RWPE1 (cell line): ENCODE measurements around the gene APBA3.

ENCODE experiments used
- CTCF ChIA-PET: fragments of 350-600 bp; sonication (Branson Sonifier 250); formaldehyde crosslinking; extraction: SDS; loops from one replicate; lab custom pipeline; 2021; lab: Yijun Ruan, JAX
- POLR2A ChIA-PET: fragments of 400-600 bp; formaldehyde crosslinking; extraction: SDS; loops from one replicate; lab custom pipeline; 2020; ENCODE audit warnings: antibody characterized with exemption; ENCODE audit not compliant: low non-redundant PET; lab: Yijun Ruan, JAX
- DNase-seq: peaks from one replicate; pipeline ENCODE4 v3.0.0; 2012; ENCODE audit warnings: low spot score
- H3K27ac ChIP-seq: fragments of 450-650 bp; 2 replicates; pipeline ENCODE4 v1.5.1; 2017
- TF ChIP-seq, protein P1 (sequence below): fragments of 450-650 bp; conservative IDR thresholded peaks from 2 replicates; pipeline ENCODE4 v1.5.1; 2017; ENCODE audit warnings: low read depth, mild to moderate bottlenecking

APBA3 gene

DNA sequence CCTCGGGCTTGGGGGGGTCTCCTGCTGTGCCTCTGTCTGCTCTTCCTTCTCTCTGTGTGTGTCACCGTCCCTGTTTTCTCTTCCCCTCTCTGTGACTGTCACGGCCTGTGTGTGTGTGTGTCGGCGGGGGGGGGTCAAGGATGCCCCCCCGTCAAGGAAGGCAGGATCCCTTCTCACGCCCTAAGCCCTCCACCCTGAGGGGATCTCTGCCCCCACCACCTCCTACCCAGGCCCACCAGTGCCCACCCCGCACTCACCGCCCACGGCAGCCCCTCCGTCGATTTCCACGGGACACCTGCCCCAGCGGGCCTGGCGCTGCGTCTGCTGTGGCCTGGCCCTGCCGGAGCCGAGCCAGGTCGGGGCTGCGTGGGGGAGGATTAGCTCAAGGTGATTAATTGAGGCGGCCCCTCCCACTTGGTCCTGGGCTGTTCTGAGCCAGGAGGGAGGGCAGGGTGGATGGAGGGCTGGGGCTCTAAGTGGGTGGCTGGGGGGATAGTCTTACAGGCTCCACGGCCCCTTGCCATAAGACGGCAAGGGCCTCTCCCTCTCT is 10.5 kb upstream of the APBA3 start, which contains the start of gene RAX2:
RAX2 (minus strand) TSS at position 323 of the 550 bp plus-strand sequence. CDS start 486 bp downstream, outside the sequence.
- DNase-seq: no peak
- POLR2A ChIA-PET: no interaction called here
- CTCF ChIA-PET: no interaction called here
- TF ChIP-seq, protein P1, sequence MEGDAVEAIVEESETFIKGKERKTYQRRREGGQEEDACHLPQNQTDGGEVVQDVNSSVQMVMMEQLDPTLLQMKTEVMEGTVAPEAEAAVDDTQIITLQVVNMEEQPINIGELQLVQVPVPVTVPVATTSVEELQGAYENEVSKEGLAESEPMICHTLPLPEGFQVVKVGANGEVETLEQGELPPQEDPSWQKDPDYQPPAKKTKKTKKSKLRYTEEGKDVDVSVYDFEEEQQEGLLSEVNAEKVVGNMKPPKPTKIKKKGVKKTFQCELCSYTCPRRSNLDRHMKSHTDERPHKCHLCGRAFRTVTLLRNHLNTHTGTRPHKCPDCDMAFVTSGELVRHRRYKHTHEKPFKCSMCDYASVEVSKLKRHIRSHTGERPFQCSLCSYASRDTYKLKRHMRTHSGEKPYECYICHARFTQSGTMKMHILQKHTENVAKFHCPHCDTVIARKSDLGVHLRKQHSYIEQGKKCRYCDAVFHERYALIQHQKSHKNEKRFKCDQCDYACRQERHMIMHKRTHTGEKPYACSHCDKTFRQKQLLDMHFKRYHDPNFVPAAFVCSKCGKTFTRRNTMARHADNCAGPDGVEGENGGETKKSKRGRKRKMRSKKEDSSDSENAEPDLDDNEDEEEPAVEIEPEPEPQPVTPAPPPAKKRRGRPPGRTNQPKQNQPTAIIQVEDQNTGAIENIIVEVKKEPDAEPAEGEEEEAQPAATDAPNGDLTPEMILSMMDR: no peak
- no peak within 1 kb of the TSS for H3K27ac ChIP-seq

DNA sequence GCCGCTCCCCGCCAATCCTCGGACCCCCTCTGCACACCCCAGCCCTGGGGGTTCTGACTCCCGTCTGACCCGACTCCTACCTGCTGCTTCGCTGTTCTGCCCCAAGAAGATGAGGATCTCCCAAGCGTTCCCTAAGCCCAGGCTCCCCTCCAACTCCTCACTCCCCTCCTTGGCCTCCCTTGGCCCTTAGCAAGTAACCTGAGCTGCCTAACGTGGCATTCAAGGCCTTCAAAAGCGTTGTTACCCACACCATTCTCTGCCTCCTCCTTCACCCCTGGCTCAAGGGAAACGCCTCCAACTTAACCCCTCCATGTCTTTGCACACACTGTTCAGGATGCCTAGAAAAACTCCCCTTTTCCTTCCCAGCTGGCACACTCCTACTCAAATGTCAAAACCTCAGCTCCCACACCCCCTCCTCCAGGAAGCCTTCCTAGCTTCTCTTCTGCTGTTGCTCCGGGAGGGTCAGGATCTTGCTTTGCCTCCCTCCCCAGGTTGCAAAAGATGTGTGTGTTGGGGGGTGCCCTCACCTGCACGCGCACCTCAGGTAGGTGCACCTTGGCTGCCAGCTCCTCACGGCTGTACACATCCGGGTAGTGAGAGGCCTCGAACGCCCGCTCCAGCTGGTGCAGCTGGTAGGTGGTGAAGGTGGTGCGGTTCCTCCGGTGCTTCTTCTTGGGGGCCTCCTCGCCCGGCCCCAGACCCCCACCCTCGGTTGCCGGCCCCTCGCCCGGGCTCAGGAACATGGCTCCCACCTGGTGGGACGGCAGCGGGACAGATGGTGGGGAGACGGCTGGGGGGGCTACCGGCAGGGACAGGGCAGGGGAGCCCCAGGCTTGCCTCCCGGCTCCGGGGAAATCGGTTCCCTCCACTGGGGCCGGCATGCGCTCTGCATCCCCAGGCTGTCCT is 9.8 kb upstream of the APBA3 start:
- TF ChIP-seq, protein P1: no peak
- H3K27ac ChIP-seq: no peak overlapping the region
- ChIA-PET POLR2A (no interaction called here), CTCF (interaction anchor here (0.7 kb wide), 1 partner anchor 877 kb away, joined by 3 read pairs; no protein-coding TSS in a partner anchor)
- no peak for DNase-seq

DNA sequence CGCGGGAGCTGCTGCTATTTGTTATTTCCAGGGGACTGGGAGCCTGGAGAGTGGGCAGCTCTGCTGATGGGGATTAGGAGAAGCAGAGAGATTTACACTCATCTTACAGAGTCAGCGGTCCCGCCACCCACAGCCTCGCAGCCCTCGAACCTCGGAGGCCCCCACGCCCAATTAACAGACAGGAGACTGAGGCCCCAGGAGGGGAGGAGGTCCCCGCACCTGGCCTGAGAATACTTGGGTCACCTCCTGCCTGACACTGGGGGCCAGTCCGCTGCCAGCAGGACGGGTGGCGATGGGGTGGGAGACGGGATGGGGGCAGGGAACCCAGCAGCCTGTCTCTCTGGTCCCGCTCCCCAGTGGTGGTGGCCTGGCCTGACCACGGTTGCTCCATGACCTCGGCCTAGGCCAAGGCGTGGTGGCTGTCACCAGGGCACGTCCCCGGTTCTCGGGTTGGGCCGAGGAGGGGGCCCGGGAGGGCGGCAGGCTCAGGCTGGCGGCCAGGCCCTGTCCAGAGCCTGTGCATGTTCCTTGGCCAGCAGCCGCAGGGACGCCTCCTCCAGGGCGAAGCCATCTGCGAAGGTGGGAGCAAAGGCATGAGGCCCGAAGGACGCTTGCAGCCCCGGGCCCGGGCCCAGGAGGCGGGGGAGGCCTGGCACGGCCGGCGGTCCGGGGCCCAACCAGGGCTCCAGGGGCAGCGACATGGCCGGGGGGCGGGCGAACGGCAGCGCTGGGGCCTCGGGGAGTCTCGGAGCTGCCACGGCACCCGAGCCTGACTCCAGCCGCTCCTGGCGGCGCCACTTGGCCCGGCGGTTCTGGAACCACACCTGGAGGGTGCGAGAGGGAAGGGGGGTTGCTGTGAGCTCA is 8.9 kb upstream of the APBA3 start:
- ChIA-PET POLR2A (no interaction called here), CTCF (no interaction called here)
- TF ChIP-seq, protein P1: no peak
- no peak overlapping the region for H3K27ac ChIP-seq
- DNase-seq: no peak

DNA sequence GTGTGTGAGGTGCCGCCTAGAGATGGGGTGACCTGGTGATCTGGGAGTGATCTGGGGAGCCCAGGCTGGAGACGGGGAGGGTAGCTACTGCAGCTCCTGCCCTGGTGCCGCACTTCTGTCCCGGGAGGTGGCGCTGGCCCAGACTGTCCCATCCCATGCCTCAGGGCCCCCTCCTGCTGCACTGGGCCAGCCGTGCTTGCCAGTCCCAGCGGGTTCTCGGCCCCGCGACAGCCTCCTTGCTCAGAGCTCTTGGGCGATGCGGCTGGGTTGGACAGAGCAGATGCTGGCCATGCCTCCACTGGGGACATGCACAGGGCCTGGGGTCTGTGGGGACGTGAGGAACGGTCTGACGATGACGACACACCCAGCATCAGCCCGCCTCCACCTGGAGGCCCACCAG is 8.0 kb upstream of the APBA3 start:
- TF ChIP-seq, protein P1: no peak
- POLR2A ChIA-PET: no interaction called here
- H3K27ac ChIP-seq: 0 out of 2 replicates have a peak overlapping the region, but pooled peaks have one; percentile 9
- CTCF ChIA-PET: interaction anchor here (0.7 kb wide), 1 partner anchor 788 kb away, joined by 3 read pairs; no protein-coding TSS in a partner anchor
- DNase-seq: no peak

DNA sequence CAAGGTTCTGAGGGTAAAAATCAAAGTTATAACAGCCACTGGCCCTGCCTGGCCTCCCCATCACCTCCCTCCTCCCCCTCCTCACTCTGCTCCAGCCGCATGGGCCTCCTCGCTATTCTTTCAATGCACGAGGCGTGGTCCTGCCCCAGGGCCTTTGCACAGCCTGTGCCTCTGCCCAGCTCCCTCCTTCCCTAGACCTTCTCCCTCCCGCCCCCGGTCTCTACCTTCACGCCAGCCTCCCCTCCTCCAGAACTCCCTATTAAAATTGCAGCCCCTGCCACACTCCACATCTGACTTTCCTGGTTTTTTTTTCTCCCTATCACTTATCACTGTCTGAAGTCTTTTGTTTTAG is 7.2 kb upstream of the APBA3 start:
- CTCF ChIA-PET: interaction anchor here (0.7 kb wide), 1 partner anchor 789 kb away, joined by 3 read pairs; no protein-coding TSS in a partner anchor
- peak overlapping the region; percentile 9; the same call in 1 of the 2 replicates for H3K27ac ChIP-seq
- TF ChIP-seq, protein P1: no peak
- DNase-seq: no peak
- POLR2A ChIA-PET: no interaction called here
